IMR-90 (cell line): ENCODE measurements around the gene SOX6. TPM values are rescaled to one million over a fixed set of nuclear protein-coding genes. Genes with fewer than 3 reads are reported as not detected.

Experiments
- ATAC-seq: fragments of 200-7000 bp; cut with Tn5 transposase; 2 replicates; pipeline ENCODE4 v1.9.1; 2020; ENCODE audit warnings: low read depth, mild to moderate bottlenecking, moderate library complexity
- BruUV-seq: library from RNA; stranded (reverse); fragments of 400-500 nt; replicated peaks from 2 replicates; lab custom pipeline; 2021; lab: Mats Ljungman, UMichigan
- CTCF ChIA-PET: fragments of 300-600 bp; formaldehyde crosslinking; extraction: SDS; loops from one replicate; lab custom pipeline; 2021; ENCODE audit warnings: antibody characterized with exemption; lab: Yijun Ruan, JAX
- POLR2A ChIA-PET: fragments of 300-600 bp; sonication (Branson Sonifier 250); formaldehyde crosslinking; loops from one replicate; lab custom pipeline; 2022; ENCODE audit warnings: antibody characterized with exemption; ENCODE audit not compliant: unreplicated experiment; lab: Charles Lee
- DNase-seq: peaks from one replicate; pipeline ENCODE4 v3.0.0; 2013
- H2AFZ ChIP-seq: replicated peaks from 2 replicates; pipeline ENCODE3; 2013; ENCODE audit warnings: low read length, mild to moderate bottlenecking; ENCODE audit not compliant: poor library complexity
- H2AK5ac ChIP-seq: 2 replicates; pipeline ENCODE4 v1.6.1; 2013; ENCODE audit warnings: low read depth, low read length, inconsistent platforms
- H2AK9ac ChIP-seq: replicated peaks from 2 replicates; pipeline ENCODE3; 2013; ENCODE audit warnings: mild to moderate bottlenecking, low read depth, low read length, moderate library complexity; ENCODE audit not compliant: poor library complexity
- H2BK120ac ChIP-seq: 2 replicates; pipeline ENCODE4 v1.6.1; 2013; ENCODE audit warnings: low read depth, low read length, inconsistent platforms
- H2BK15ac ChIP-seq: 3 replicates; pipeline ENCODE4 v1.6.1; 2013; ENCODE audit warnings: low read depth, low read length, inconsistent platforms
- H2BK20ac ChIP-seq: 2 replicates; pipeline ENCODE4 v1.6.1; 2013; ENCODE audit warnings: low read depth, mild to moderate bottlenecking, inconsistent platforms, low read length, moderate library complexity
- H2BK5ac ChIP-seq: 2 replicates; pipeline ENCODE4 v1.6.1; 2013; ENCODE audit warnings: mild to moderate bottlenecking, low read depth, low read length, inconsistent platforms; ENCODE audit not compliant: poor library complexity, severe bottlenecking
- H3K14ac ChIP-seq: replicated peaks from 2 replicates; pipeline ENCODE4 v1.6.1; 2013; ENCODE audit warnings: low read depth, low read length, inconsistent platforms
- H3K18ac ChIP-seq: 2 replicates; pipeline ENCODE4 v1.6.1; 2013; ENCODE audit warnings: low read depth, low read length, control low read depth
- H3K23ac ChIP-seq: 2 replicates; pipeline ENCODE4 v1.6.1; 2013; ENCODE audit warnings: low read depth, low read length, inconsistent platforms
- H3K27ac ChIP-seq: 2 replicates; pipeline ENCODE4 v1.5.1; 2013; ENCODE audit warnings: mild to moderate bottlenecking, control low read depth, low read length; ENCODE audit not compliant: insufficient read depth
- H3K27me3 ChIP-seq: 2 replicates; pipeline ENCODE4 v1.6.1; 2013; ENCODE audit warnings: low read length; ENCODE audit not compliant: control insufficient read depth, insufficient read depth
- H3K36me3 ChIP-seq: 2 replicates; pipeline ENCODE4 v1.6.1; 2013; ENCODE audit warnings: low read length, mixed read lengths; ENCODE audit not compliant: control insufficient read depth, insufficient read depth
- H3K4ac ChIP-seq: 2 replicates; pipeline ENCODE4 v1.6.1; 2013; ENCODE audit warnings: low read depth, low read length, inconsistent platforms
- H3K4me1 ChIP-seq: 2 replicates; pipeline ENCODE4 v1.6.1; 2013; ENCODE audit warnings: low read length, mixed read lengths; ENCODE audit not compliant: control insufficient read depth, insufficient read depth
- H3K4me2 ChIP-seq: 2 replicates; pipeline ENCODE4 v1.6.1; 2013; ENCODE audit warnings: low read depth, mild to moderate bottlenecking, control low read depth, low read length, moderate library complexity
- H3K4me3 ChIP-seq: 2 replicates; pipeline ENCODE4 v1.5.1; 2013; ENCODE audit warnings: low read depth, mild to moderate bottlenecking, control low read depth, low read length, moderate library complexity; ENCODE audit not compliant: insufficient read depth
- H3K56ac ChIP-seq: 2 replicates; pipeline ENCODE4 v1.6.1; 2013; ENCODE audit warnings: low read length, inconsistent platforms; ENCODE audit not compliant: insufficient read depth; ENCODE audit errors: extremely low read depth
- H3K79me1 ChIP-seq, 2 experiments: 2 replicates each; pipeline ENCODE4 v1.6.1; 2013; ENCODE audit warnings: low read length in 2 of 2, inconsistent platforms in 1 of 2, low read depth in 1 of 2
- H3K9ac ChIP-seq: 2 replicates; pipeline ENCODE4 v1.6.1; 2013; ENCODE audit warnings: low read depth, low read length, control low read depth
- H3K9me1 ChIP-seq: 2 replicates; pipeline ENCODE4 v1.6.1; 2013; ENCODE audit warnings: low read length, inconsistent platforms; ENCODE audit not compliant: insufficient read depth
- H3K9me3 ChIP-seq: 2 replicates; pipeline ENCODE4 v1.6.1; 2013; ENCODE audit warnings: low read length; ENCODE audit not compliant: control insufficient read depth, insufficient read depth
- H4K20me1 ChIP-seq: 2 replicates; pipeline ENCODE4 v1.6.1; 2013; ENCODE audit warnings: low read length, inconsistent platforms; ENCODE audit not compliant: insufficient read depth
- H4K5ac ChIP-seq: 2 replicates; pipeline ENCODE4 v1.6.1; 2013; ENCODE audit warnings: mild to moderate bottlenecking, low read depth, low read length, control low read depth
- H4K8ac ChIP-seq, 2 experiments: 2 replicates each; pipeline ENCODE4 v1.6.1; 2013; ENCODE audit warnings: low read depth in 2 of 2, low read length in 2 of 2, control low read depth in 1 of 2, inconsistent platforms in 1 of 2
- H4K91ac ChIP-seq: 2 replicates; pipeline ENCODE4 v1.6.1; 2013; ENCODE audit warnings: low read depth, low read length, inconsistent platforms; ENCODE audit not compliant: insufficient read depth
- BHLHE40 ChIP-seq: fragments of 150-350 bp; IDR thresholded peaks from 2 replicates; pipeline ENCODE4 v1.6.1; 2016; ENCODE audit warnings: mild to moderate bottlenecking, low read depth, low read length
- CEBPB ChIP-seq: IDR thresholded peaks from 2 replicates; pipeline ENCODE4 v1.6.1; 2012; ENCODE audit warnings: low read depth, low read length, improper control_type of control experiment
- CHD1 ChIP-seq: IDR thresholded peaks from 2 replicates; pipeline ENCODE4 v1.6.1; 2012; ENCODE audit warnings: low read depth, low read length, improper control_type of control experiment
- FOS ChIP-seq: fragments of 150-350 bp; IDR thresholded peaks from 2 replicates; pipeline ENCODE4 v1.6.1; 2016; ENCODE audit warnings: low read depth, low read length
- MAFK ChIP-seq: IDR thresholded peaks from 2 replicates; pipeline ENCODE4 v1.6.1; 2012; ENCODE audit warnings: low read depth, low read length, improper control_type of control experiment
- MXI1 ChIP-seq: IDR thresholded peaks from 2 replicates; pipeline ENCODE4 v1.6.1; 2012; ENCODE audit warnings: low read depth, mild to moderate bottlenecking, low read length, moderate library complexity, borderline replicate concordance
- NFE2L2 ChIP-seq: fragments of 150-350 bp; IDR thresholded peaks from 2 replicates; pipeline ENCODE4 v1.6.1; 2016; ENCODE audit warnings: low read depth, mild to moderate bottlenecking, low read length
- POLR2A ChIP-seq: IDR thresholded peaks from 2 replicates; pipeline ENCODE4 v1.6.1; 2012; ENCODE audit warnings: mild to moderate bottlenecking, low read depth, low read length
- USF2 ChIP-seq: fragments of 150-350 bp; IDR thresholded peaks from 2 replicates; pipeline ENCODE4 v1.6.1; 2017; ENCODE audit warnings: mild to moderate bottlenecking, antibody characterized with exemption, low read length, low read depth
- WGBS, 2 experiments: methylation state at CpG; one replicate each; pipeline versions ENCODE4 v1.1.5 to v1.1.7; 2013; ENCODE audit warnings: missing lambda C conversion rate in 2 of 2; ENCODE audit not compliant: insufficient read length in 1 of 2; ENCODE audit errors: extremely low coverage in 2 of 2; 5-methylcytosine and 5-hydroxymethylcytosine counted together
- dilution Hi-C: fragments of 300-500 bp; cut with HindIII; formaldehyde crosslinking; loops from one replicate; pipeline ENCODE4 v1.14.3; 2018; ENCODE audit warnings: low sequenced_read_pairs; ENCODE audit not compliant: unreplicated experiment
- in situ Hi-C: fragments of 300-500 bp; cut with MboI; formaldehyde crosslinking; loops from 3 replicates; pipeline ENCODE4 v1.14.3; 2019; ENCODE audit warnings: low sequenced_read_pairs, inconsistent platforms, mixed read lengths
- intact Hi-C: fragments of 100-400 bp; cut with micrococcal nuclease; formaldehyde crosslinking; loops from 2 replicates; pipeline ENCODE4 v1.10.0; 2022
- polyA plus RNA-seq, 3 experiments: library from polyadenylated mRNA; depleted of rRNA; stranded (reverse); fragments of >200 nt; gene quantifications; 2 replicates each; pipeline ENCODE4 v1.2.3, GENCODE V29; 2012; ENCODE audit warnings: low replicate concordance in 1 of 3
- total RNA-seq: library from RNA; depleted of rRNA; stranded (reverse); fragments of >200 nt; gene quantifications from 2 replicates; pipeline ENCODE4 v1.2.3, GENCODE V29; 2012
- TF ChIP-seq, protein P1 (sequence below): fragments of 150-350 bp; IDR thresholded peaks from 2 replicates; pipeline ENCODE4 v1.6.1; 2016; ENCODE audit warnings: low read depth, mild to moderate bottlenecking, low read length, moderate library complexity, borderline replicate concordance
- TF ChIP-seq, protein P2 (sequence below): conservative IDR thresholded peaks from 2 replicates; pipeline ENCODE4 v1.5.1; 2012; ENCODE audit warnings: mild to moderate bottlenecking, low read depth, low read length, improper control_type of control experiment

The SOX6 gene
- total and polyA plus RNA-seq, 2 of the 4 experiments (the other 2 are of a cell fraction), result 1.7 to 7.7 TPM

GRCh38 chr11:16377746-16378145 lies 21.4 kb upstream of the SOX6 start:
- Histone ChIP-seq H4K91ac (no peak overlapping the region), H3K9ac (no peak overlapping the region), H3K9me1 (peaks cover 2% of the 10 kb centered on the region; the same call in 1 of the 2 replicates), H3K4me2 (no peak overlapping the region), H2AK5ac (no peak overlapping the region), H2BK20ac (no peak overlapping the region), H3K56ac (no peak overlapping the region), H3K4me3 (no peak overlapping the region), H2BK15ac (no peak overlapping the region), H3K14ac (no peak overlapping the region), H2BK120ac (no peak overlapping the region; the same call in 1 of the 2 replicates), H3K27me3 (no peaks in the 10 kb centered on the region), H2AK9ac (no peak overlapping the region), H2BK5ac (no peak overlapping the region), H2AFZ (no peak overlapping the region), H3K4ac (no peak overlapping the region), H3K4me1 (peaks cover 3% of the 10 kb centered on the region), H3K23ac (0 out of 2 replicates have a peak overlapping the region, but pooled peaks have one; percentile 33), H4K8ac (no peak overlapping the region; a peak in 1 of 4 replicates), H3K79me1 (no peaks in the 10 kb centered on the region; a peak in 1 of 4 replicates), H4K5ac (no peak overlapping the region), H3K27ac (no peak overlapping the region), H3K36me3 (no peaks in the 10 kb centered on the region), H3K18ac (no peak overlapping the region), H4K20me1 (no peaks in the 10 kb centered on the region), H3K9me3 (no peaks in the 10 kb centered on the region)
- dilution Hi-C loops (no loop called here), intact Hi-C loops (no loop called here), in situ Hi-C loops (no loop called here)
- ATAC-seq (no peak), DNase-seq (no peak)
- WGBS, 2 experiments, result 100% methylated on average over 2 of the region's 5 CpGs; no CpG with 5 or more reads in 1 of the 2 experiments
- CTCF ChIA-PET, result no interaction called here
- no TSS peak for BruUV-seq
- POLR2A ChIA-PET, result interaction anchor here (0.6 kb wide), 1 partner anchor 12 kb away, joined by 4 read pairs; no protein-coding TSS in a partner anchor
- TF ChIP-seq BHLHE40 (no peak), FOS (no peak), CEBPB (no peak), MXI1 (no peak), POLR2A (no peak), CHD1 (no peak), USF2 (no peak), MAFK (no peak), NFE2L2 (no peak)
- TF ChIP-seq, protein P1, sequence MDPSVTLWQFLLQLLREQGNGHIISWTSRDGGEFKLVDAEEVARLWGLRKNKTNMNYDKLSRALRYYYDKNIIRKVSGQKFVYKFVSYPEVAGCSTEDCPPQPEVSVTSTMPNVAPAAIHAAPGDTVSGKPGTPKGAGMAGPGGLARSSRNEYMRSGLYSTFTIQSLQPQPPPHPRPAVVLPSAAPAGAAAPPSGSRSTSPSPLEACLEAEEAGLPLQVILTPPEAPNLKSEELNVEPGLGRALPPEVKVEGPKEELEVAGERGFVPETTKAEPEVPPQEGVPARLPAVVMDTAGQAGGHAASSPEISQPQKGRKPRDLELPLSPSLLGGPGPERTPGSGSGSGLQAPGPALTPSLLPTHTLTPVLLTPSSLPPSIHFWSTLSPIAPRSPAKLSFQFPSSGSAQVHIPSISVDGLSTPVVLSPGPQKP, result no peak
- TF ChIP-seq, protein P2, sequence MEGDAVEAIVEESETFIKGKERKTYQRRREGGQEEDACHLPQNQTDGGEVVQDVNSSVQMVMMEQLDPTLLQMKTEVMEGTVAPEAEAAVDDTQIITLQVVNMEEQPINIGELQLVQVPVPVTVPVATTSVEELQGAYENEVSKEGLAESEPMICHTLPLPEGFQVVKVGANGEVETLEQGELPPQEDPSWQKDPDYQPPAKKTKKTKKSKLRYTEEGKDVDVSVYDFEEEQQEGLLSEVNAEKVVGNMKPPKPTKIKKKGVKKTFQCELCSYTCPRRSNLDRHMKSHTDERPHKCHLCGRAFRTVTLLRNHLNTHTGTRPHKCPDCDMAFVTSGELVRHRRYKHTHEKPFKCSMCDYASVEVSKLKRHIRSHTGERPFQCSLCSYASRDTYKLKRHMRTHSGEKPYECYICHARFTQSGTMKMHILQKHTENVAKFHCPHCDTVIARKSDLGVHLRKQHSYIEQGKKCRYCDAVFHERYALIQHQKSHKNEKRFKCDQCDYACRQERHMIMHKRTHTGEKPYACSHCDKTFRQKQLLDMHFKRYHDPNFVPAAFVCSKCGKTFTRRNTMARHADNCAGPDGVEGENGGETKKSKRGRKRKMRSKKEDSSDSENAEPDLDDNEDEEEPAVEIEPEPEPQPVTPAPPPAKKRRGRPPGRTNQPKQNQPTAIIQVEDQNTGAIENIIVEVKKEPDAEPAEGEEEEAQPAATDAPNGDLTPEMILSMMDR, result no peak
